LNCAP (cell line): Measurements from ENCODE around the gene ADAT1.

Experiments
- CTCF ChIP-seq: fragments of 450-650 bp; IDR thresholded peaks from 2 replicates; pipeline ENCODE4 v1.5.1; 2017; ENCODE audit warnings: mild to moderate bottlenecking

The ADAT1 gene

GRCh38 chr16:75566758-75567255, 56.3 kb downstream of the ADAT1 start:
- TF ChIP-seq CTCF = no peak

- TF ChIP-seq CTCF = no peak
Observed at GRCh38 chr16:75566040-75566757, 56.9 kb downstream of the ADAT1 start, which contains the start of gene GABARAPL2. Gene GABARAPL2, plus strand, starts transcription at chr16:75566379. Its CDS starts 108 bp downstream, at chr16:75566487.

GRCh38 chr16:75565640-75566039, 57.4 kb downstream of the ADAT1 start:
- TF ChIP-seq CTCF = no peak

- no peak for TF ChIP-seq CTCF
Observed at GRCh38 chr16:75559564-75560372, 63.3 kb downstream of the ADAT1 start.

GRCh38 chr16:75558846-75559401, 64.2 kb downstream of the ADAT1 start:
- no peak for TF ChIP-seq CTCF

- TF ChIP-seq CTCF = no peak
Observed at GRCh38 chr16:75556431-75556950, 66.6 kb downstream of the ADAT1 start.

- TF ChIP-seq CTCF = no peak
Observed at GRCh38 chr16:75555707-75556430, 67.2 kb downstream of the ADAT1 start, which contains the start of gene TMEM231. Gene TMEM231, minus strand, starts transcription at chr16:75556252. Its CDS starts 43 bp downstream, at chr16:75556209.
